Nephron progenitor cell (in vitro differentiated cells): ENCODE results near the gene MYBPHL.
"Not testable (repeated sequence)": the region's sequence is repeated elsewhere in the genome, so short reads cannot be mapped to it uniquely, and the experiment has no call there.

Source experiments
- DNase-seq: peaks from one replicate; pipeline ENCODE4 v3.0.0; 2021
- H3K27ac Mint-ChIP-seq: 2 replicates; pipeline ENCODE4 v1.8.0; 2021; ENCODE audit warnings: mild to moderate bottlenecking, moderate library complexity, mixed read lengths
- H3K27me3 Mint-ChIP-seq: 2 replicates; pipeline ENCODE4 v1.8.0; 2021; ENCODE audit warnings: mild to moderate bottlenecking, low read depth, mixed read lengths; ENCODE audit not compliant: poor library complexity
- H3K36me3 Mint-ChIP-seq: 2 replicates; pipeline ENCODE4 v1.8.0; 2021; ENCODE audit warnings: low read depth, mixed read lengths
- H3K4me1 Mint-ChIP-seq: 2 replicates; pipeline ENCODE4 v1.8.0; 2021; ENCODE audit warnings: mixed read lengths
- H3K4me3 Mint-ChIP-seq: 2 replicates; pipeline ENCODE4 v1.8.0; 2021; ENCODE audit warnings: mild to moderate bottlenecking, moderate library complexity, mixed read lengths
- H3K9me3 Mint-ChIP-seq: 2 replicates; pipeline ENCODE4 v1.8.0; 2021; ENCODE audit warnings: mild to moderate bottlenecking, moderate library complexity, mixed read lengths
- CTCF ChIP-seq: fragments of 200-600 bp; sonication (generic); IDR thresholded peaks from 2 replicates; pipeline ENCODE4 v1.5.0; 2021; ENCODE audit warnings: antibody characterized with exemption

Gene MYBPHL

GRCh38 chr1:109312978-109313775 is 6.4 kb upstream of the MYBPHL start:
- Mint-ChIP-seq H3K27me3 (no peaks in the 10 kb centered on the region), H3K27ac (no peak overlapping the region), H3K4me3 (no peak overlapping the region), H3K9me3 (no peaks in the 10 kb centered on the region), H3K36me3 (peaks cover 46% of the 10 kb centered on the region), H3K4me1 (peaks cover 7% of the 10 kb centered on the region)
- DNase-seq, result no peak
- TF ChIP-seq CTCF, result no peak

- no peak for DNase-seq
- Mint-ChIP-seq H3K9me3 (no peaks in the 10 kb centered on the region), H3K27ac (no peak overlapping the region), H3K36me3 (peaks cover 41% of the 10 kb centered on the region), H3K27me3 (peaks cover 2% of the 10 kb centered on the region), H3K4me3 (no peak overlapping the region), H3K4me1 (peaks cover 12% of the 10 kb centered on the region)
- TF ChIP-seq CTCF, result no peak
Observed at GRCh38 chr1:109312246-109312645, 5.4 kb upstream of the MYBPHL start.

DNA sequence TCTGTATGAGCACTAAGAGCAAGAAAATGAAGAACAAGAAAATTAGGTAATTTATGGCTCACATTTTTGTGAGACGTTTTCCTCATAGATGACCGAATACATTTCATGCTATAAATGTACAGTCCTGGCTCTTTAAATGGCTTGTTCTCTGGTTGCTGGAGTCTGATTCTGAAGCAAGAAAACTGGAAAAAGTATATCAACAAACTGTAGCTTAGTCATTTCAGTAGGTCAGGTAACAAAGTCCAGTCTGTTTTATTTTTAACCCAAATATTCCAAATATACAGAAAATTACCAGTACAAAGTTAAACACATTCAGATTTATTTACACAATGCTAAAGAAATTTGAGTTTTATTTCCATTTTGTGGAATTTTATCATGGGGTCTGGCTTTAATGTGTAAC is 2.5 kb upstream of the MYBPHL start:
- TF ChIP-seq CTCF, result no peak
- H3K9me3 Mint-ChIP-seq, result no peaks in the 10 kb centered on the region
- H3K27me3 Mint-ChIP-seq, result peaks cover 3% of the 10 kb centered on the region
- H3K36me3 Mint-ChIP-seq, result peaks cover 19% of the 10 kb centered on the region
- no peak overlapping the region for H3K27ac Mint-ChIP-seq
- peaks cover 31% of the 10 kb centered on the region for H3K4me1 Mint-ChIP-seq
- DNase-seq, result no peak
- H3K4me3 Mint-ChIP-seq, result no peak overlapping the region

- H3K4me3 Mint-ChIP-seq, result peak overlapping the region; percentile 31
- DNase-seq, result no peak
- H3K27me3 Mint-ChIP-seq, result peaks cover 3% of the 10 kb centered on the region
- H3K36me3 Mint-ChIP-seq, result peaks cover under 1% of the 10 kb centered on the region
- H3K9me3 Mint-ChIP-seq, result no peaks in the 10 kb centered on the region
- TF ChIP-seq CTCF, result no peak
- H3K27ac Mint-ChIP-seq, result peak overlapping the region; percentile 65
- peaks cover 31% of the 10 kb centered on the region for H3K4me1 Mint-ChIP-seq
Observed at GRCh38 chr1:109307274-109308021, 637 bp upstream of the MYBPHL start.

- DNase-seq, result not testable (repeated sequence)
- peak overlapping the region; percentile 58 for H3K27ac Mint-ChIP-seq
Observed at GRCh38 chr1:109305991-109306390, 820 bp downstream of the MYBPHL start.

DNA sequence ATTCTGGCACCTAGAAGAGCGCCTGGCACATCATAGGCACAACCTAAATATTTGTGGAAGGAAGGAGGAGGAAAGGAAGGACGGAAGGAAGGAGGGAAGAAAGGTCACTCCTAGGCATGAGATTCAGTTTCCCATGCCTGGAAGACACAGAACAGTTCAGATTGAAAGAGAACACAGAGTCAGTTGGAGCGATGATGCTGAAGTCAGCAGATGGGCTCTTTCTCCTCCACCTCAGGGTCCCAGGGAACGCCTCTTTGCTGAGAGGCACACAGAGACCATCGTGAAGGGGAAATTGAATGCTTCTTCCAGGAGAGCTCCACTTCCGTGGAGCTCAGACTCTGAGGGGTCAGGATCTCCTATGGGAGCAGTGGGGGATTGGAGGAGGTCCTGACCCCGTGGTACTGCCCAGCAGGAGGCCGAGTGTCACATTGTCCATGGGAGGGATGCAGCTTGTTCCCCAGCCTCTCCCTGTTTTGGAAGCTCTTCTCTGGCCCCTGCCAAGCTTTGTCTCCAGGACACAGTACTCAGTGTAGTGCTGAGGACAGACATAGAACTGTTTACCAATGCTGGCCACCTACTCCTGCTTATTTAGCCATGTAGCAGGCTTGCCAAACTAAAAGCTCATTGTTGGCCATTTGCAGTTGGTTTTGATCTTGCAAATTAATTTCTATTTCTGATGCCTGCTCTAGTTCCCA is 2.4 kb downstream of the MYBPHL start:
- no peaks in the 10 kb centered on the region for H3K9me3 Mint-ChIP-seq
- H3K4me1 Mint-ChIP-seq, result peaks cover 45% of the 10 kb centered on the region
- H3K27ac Mint-ChIP-seq, result no peak overlapping the region
- no peak for TF ChIP-seq CTCF
- DNase-seq, result no peak
- H3K36me3 Mint-ChIP-seq, result no peaks in the 10 kb centered on the region
- H3K4me3 Mint-ChIP-seq, result no peak overlapping the region
- H3K27me3 Mint-ChIP-seq, result peaks cover 9% of the 10 kb centered on the region

More at GRCh38 chr1:109305991-109306390, 820 bp downstream of the MYBPHL start:
- H3K27me3 Mint-ChIP-seq, H3K9me3 Mint-ChIP-seq, H3K36me3 Mint-ChIP-seq, H3K4me3 Mint-ChIP-seq: not testable (repeated sequence)
- peaks cover 31% of the 10 kb centered on the region for H3K4me1 Mint-ChIP-seq
